Ishikawa (cell line): ENCODE data around the gene STAG2.

ENCODE experiments used
- FOXM1 ChIP-seq: IDR thresholded peaks from 2 replicates; pipeline ENCODE4 v1.6.1; 2012; ENCODE audit warnings: low read depth, borderline replicate concordance
- RAD21 ChIP-seq: IDR thresholded peaks from 2 replicates; pipeline ENCODE4 v1.6.1; 2012; ENCODE audit warnings: low read depth
- USF1 ChIP-seq: IDR thresholded peaks from 2 replicates; pipeline ENCODE4 v1.6.1; 2012
- TF ChIP-seq, protein P1 (sequence below): IDR thresholded peaks from 2 replicates; pipeline ENCODE4 v1.6.1; 2012; ENCODE audit warnings: low read depth, mild to moderate bottlenecking
- TF ChIP-seq, protein P2 (sequence below): IDR thresholded peaks from 2 replicates; pipeline ENCODE4 v1.6.1; 2012

- TF ChIP-seq, protein P1, sequence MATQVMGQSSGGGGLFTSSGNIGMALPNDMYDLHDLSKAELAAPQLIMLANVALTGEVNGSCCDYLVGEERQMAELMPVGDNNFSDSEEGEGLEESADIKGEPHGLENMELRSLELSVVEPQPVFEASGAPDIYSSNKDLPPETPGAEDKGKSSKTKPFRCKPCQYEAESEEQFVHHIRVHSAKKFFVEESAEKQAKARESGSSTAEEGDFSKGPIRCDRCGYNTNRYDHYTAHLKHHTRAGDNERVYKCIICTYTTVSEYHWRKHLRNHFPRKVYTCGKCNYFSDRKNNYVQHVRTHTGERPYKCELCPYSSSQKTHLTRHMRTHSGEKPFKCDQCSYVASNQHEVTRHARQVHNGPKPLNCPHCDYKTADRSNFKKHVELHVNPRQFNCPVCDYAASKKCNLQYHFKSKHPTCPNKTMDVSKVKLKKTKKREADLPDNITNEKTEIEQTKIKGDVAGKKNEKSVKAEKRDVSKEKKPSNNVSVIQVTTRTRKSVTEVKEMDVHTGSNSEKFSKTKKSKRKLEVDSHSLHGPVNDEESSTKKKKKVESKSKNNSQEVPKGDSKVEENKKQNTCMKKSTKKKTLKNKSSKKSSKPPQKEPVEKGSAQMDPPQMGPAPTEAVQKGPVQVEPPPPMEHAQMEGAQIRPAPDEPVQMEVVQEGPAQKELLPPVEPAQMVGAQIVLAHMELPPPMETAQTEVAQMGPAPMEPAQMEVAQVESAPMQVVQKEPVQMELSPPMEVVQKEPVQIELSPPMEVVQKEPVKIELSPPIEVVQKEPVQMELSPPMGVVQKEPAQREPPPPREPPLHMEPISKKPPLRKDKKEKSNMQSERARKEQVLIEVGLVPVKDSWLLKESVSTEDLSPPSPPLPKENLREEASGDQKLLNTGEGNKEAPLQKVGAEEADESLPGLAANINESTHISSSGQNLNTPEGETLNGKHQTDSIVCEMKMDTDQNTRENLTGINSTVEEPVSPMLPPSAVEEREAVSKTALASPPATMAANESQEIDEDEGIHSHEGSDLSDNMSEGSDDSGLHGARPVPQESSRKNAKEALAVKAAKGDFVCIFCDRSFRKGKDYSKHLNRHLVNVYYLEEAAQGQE: no peak
- TF ChIP-seq RAD21: no peak
- TF ChIP-seq, protein P2, sequence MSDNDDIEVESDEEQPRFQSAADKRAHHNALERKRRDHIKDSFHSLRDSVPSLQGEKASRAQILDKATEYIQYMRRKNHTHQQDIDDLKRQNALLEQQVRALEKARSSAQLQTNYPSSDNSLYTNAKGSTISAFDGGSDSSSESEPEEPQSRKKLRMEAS: no peak
- no peak for TF ChIP-seq FOXM1
- TF ChIP-seq USF1: no peak
Measured at GRCh38 chrX:124026529-124026928, 65.0 kb downstream of the STAG2 start.
